Neutrophil (primary cell): Measurements from ENCODE around the gene VTI1A.

Source experiments
- H3K27ac ChIP-seq: fragments of 200-600 bp; sonication (generic); 2 replicates; pipeline ENCODE4 v1.5.1; 2016; ENCODE audit warnings: mild to moderate bottlenecking, moderate library complexity
- H3K27me3 ChIP-seq: fragments of 200-600 bp; sonication (generic); 2 replicates; pipeline ENCODE4 v1.6.0; 2016; ENCODE audit warnings: mild to moderate bottlenecking
- H3K36me3 ChIP-seq: fragments of 200-600 bp; sonication (generic); 2 replicates; pipeline ENCODE4 v1.5.1; 2017
- H3K4me1 ChIP-seq, 2 experiments: fragments of 200-600 bp in 1 of 2; sonication (generic) in 1 of 2; 1 replicate in 1 of 2; 2 replicates in 1 of 2; pipeline versions ENCODE4 v1.5.1 to v1.6.1; 2013 to 2016; ENCODE audit warnings: low read depth in 1 of 2, low read length in 1 of 2, mild to moderate bottlenecking in 1 of 2, moderate library complexity in 1 of 2; ENCODE audit not compliant: control insufficient read depth in 1 of 2, insufficient read depth in 1 of 2
- H3K4me3 ChIP-seq, 2 experiments: fragments of 200-600 bp in 1 of 2; sonication (generic) in 1 of 2; 1 replicate in 1 of 2; 2 replicates in 1 of 2; pipeline ENCODE4 v1.5.1; 2013 to 2016; ENCODE audit warnings: low read depth in 1 of 2, low read length in 1 of 2, mild to moderate bottlenecking in 1 of 2, moderate library complexity in 1 of 2
- H3K9me3 ChIP-seq: fragments of 200-600 bp; sonication (generic); 2 replicates; pipeline ENCODE4 v1.5.1; 2016
- TF ChIP-seq, protein P1 (sequence below): fragments of 200-600 bp; sonication (generic); IDR thresholded peaks from 2 replicates; pipeline ENCODE4 v1.5.1; 2016; ENCODE audit warnings: antibody characterized with exemption

Gene VTI1A

GRCh38 chr10:112441520-112441919, 5.5 kb upstream of the VTI1A start:
- no peaks in the 10 kb centered on the region for H3K9me3 ChIP-seq
- H3K27ac ChIP-seq = no peak overlapping the region
- peaks cover 84% of the 10 kb centered on the region for H3K36me3 ChIP-seq
- H3K4me1 ChIP-seq = peaks cover 9 to 10% of the 10 kb centered on the region in 2 experiments
- H3K27me3 ChIP-seq = no peaks in the 10 kb centered on the region
- TF ChIP-seq, protein P1, sequence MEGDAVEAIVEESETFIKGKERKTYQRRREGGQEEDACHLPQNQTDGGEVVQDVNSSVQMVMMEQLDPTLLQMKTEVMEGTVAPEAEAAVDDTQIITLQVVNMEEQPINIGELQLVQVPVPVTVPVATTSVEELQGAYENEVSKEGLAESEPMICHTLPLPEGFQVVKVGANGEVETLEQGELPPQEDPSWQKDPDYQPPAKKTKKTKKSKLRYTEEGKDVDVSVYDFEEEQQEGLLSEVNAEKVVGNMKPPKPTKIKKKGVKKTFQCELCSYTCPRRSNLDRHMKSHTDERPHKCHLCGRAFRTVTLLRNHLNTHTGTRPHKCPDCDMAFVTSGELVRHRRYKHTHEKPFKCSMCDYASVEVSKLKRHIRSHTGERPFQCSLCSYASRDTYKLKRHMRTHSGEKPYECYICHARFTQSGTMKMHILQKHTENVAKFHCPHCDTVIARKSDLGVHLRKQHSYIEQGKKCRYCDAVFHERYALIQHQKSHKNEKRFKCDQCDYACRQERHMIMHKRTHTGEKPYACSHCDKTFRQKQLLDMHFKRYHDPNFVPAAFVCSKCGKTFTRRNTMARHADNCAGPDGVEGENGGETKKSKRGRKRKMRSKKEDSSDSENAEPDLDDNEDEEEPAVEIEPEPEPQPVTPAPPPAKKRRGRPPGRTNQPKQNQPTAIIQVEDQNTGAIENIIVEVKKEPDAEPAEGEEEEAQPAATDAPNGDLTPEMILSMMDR = no peak
- H3K4me3 ChIP-seq = no peak overlapping the region

DNA sequence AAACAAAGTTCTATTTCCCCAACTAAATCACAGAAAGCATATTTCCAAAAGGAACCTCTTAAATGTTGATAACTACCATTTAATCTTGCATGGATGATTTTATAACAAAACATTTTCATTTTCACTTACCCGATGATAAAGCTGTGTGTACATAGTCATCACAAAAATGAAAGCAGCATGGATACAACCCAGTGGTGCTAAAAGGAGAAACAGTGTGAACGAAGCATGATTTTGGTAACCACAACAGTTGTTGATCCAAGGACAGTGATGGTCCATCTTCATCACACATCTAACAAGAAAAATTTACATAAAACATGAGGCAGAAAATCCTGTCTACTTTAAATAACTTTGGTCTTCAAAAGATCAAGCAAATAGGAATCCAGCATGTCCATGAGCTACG, 5.0 kb upstream of the VTI1A start:
- no peak overlapping the region for H3K4me3 ChIP-seq
- peaks cover 10 to 11% of the 10 kb centered on the region in 2 experiments for H3K4me1 ChIP-seq
- no peaks in the 10 kb centered on the region for H3K9me3 ChIP-seq
- TF ChIP-seq, protein P1 = no peak
- H3K27me3 ChIP-seq = no peaks in the 10 kb centered on the region
- H3K27ac ChIP-seq = no peak overlapping the region
- peaks cover 79% of the 10 kb centered on the region for H3K36me3 ChIP-seq

- Histone ChIP-seq H3K27me3 (no peaks in the 10 kb centered on the region), H3K4me1 (peaks cover 25 to 27% of the 10 kb centered on the region in 2 experiments), H3K27ac (peak overlapping the region; percentile 81), H3K36me3 (peaks cover 39% of the 10 kb centered on the region), H3K9me3 (no peaks in the 10 kb centered on the region), H3K4me3 (peak overlapping the region; percentile 90 to 95)
- TF ChIP-seq, protein P1 = no peak
Observed at GRCh38 chr10:112446055-112446854, 760 bp upstream of the VTI1A start.

GRCh38 chr10:112447620-112447928, 559 bp downstream of the VTI1A start:
- H3K27ac ChIP-seq = peak overlapping the region; percentile 81
- no peaks in the 10 kb centered on the region for H3K9me3 ChIP-seq
- peaks cover 26% of the 10 kb centered on the region for H3K36me3 ChIP-seq
- peak overlapping the region; percentile 90 to 95 for H3K4me3 ChIP-seq
- TF ChIP-seq, protein P1 = no peak
- H3K27me3 ChIP-seq = no peaks in the 10 kb centered on the region
- peaks cover 25 to 27% of the 10 kb centered on the region in 2 experiments for H3K4me1 ChIP-seq

- TF ChIP-seq, protein P1 = no peak
- H3K27me3 ChIP-seq = no peaks in the 10 kb centered on the region
- no peak overlapping the region for H3K27ac ChIP-seq
- H3K36me3 ChIP-seq = peaks cover 14% of the 10 kb centered on the region
- no peak overlapping the region for H3K4me3 ChIP-seq
- peaks cover 25 to 27% of the 10 kb centered on the region in 2 experiments for H3K4me1 ChIP-seq
- no peaks in the 10 kb centered on the region for H3K9me3 ChIP-seq
Observed at GRCh38 chr10:112448888-112449287, 1.9 kb downstream of the VTI1A start.
